SIG-M5 (cell line): ENCODE measurements around the gene OR2A1.
"Not testable (repeated sequence)": the region's sequence is repeated elsewhere in the genome, so short reads cannot be mapped to it uniquely, and the experiment has no call there.

Source experiments
- DNase-seq: peaks from one replicate; lab custom pipeline; 2025; lab: John Stamatoyannopoulos, UW

Gene OR2A1

DNA sequence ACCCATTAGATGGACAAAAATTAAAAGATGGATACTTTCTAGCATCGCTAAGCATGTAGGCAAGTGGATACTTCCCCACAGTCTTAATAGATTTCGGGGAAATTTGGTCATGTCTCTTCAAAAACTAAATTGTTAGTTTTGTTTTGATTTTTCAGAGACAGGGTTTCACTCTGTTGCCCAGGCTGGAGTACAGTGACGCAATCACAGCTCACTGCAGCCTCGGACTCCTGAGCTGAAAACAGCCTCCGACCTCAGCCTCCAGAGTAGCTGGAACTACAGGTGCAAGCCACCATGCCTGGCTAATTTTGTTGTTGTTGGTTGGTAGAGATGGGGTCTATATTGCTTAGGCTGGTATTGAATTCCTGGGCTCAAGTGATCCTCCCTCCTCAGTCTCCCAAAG is 13.6 kb downstream of the OR2A1 start:
- not testable (repeated sequence) for DNase-seq

DNA sequence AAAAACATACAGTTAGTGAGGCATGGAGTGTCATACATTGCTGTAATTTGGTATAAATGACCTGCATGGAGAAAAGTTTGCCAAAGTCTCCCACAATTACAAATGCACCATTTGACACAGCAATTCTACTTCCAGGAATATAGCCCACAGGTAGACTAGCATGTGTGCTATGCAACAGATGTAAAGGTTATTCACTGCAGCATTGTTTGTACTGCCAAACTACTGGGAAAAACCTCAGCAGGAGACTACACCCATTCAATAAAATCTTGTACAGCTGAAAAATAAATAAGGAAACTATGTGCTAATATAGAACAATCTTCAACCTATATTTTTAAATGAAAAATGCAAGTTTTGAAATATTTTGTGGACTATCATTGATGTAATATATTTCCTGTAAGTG is 17.8 kb downstream of the OR2A1 start:
- DNase-seq = not testable (repeated sequence)

DNA sequence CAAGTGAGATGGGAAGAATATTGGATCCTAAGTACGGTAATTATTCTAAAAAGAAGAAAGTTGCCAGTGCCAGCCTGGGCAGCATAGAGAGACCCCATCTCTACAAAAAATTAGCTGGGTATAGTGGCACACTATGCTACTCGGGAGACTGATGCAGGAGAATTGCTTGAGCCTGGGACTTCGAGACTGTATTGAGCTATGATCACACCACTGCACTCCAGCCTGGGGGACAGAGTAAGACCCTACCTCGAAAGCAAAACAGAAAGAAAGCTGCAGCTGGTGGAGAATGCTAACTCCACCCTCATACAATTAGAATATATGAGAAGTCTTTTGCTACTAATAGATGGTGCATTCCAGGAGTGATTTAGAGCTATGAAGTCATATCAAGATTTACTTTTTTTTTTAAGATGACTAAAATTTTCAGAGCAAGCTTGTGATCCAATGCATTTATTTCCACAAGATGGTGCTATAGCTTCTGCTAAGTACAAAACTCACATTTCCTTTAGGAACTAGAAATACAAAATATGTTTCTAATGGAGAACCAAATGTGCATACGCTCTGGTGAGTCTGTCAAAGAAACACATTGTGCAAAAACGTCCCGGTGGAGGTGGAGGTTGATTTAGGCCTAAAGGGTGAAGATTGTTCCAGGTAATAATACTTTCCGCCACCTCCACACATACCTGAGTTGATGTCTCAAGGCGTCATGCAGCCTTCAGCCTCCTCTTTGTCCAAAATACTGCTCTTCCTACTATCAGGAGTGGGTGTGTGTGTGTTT is 19.2 kb downstream of the OR2A1 start:
- not testable (repeated sequence) for DNase-seq

DNA sequence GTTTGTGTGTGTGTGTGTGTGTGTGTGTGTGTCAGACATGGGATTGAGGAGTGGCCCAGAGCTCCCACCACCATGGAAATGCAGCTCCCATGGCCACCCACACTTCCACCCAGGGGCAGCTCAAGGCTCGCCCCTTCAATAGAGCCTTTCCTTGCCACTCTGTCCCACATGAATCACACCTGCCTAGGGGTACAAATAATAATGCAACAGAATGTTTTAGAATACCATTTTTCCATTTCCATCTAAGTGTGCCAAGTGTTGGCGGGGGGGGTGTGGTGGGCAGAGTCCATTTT is 19.7 kb downstream of the OR2A1 start:
- not testable (repeated sequence) for DNase-seq

DNA sequence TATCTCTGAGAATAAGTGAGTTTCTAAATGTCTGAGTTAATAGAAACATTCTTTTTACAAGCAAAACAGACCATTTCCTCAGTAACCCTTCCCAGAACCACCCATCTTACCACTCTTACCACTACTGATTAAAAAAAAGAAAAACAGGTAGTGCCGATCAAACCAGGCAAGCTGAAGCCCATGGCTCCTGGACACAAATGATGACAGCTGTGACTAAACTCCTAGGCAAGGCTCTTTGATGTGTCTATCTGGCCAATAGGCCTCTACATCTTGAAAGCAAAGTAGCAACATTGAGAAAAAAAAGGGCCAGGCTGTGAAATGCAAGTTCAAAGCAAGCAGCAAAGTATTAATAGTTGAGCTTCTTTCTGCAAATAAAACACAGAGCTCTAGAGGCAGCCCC is 36.4 kb downstream of the OR2A1 start:
- not testable (repeated sequence) for DNase-seq

DNA sequence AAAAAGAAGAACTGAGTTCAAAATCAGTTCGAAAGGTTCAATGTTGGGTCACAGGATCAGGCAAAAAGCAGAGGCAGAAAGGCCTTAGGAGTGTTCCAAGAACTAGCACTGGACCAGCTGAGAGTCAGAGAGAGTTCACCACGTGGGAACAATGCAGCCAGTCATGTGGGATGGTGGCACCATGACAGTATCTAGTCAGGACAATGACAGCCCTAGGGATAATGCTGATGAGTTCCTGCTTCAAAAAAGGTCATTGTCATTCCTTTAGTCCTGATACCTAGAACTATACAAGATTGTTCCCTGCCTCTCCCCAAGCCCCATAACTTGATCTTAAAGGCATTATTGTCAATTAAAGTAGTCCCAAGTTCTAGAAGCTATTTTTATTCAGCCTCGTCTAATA is 39.4 kb downstream of the OR2A1 start:
- not testable (repeated sequence) for DNase-seq

DNA sequence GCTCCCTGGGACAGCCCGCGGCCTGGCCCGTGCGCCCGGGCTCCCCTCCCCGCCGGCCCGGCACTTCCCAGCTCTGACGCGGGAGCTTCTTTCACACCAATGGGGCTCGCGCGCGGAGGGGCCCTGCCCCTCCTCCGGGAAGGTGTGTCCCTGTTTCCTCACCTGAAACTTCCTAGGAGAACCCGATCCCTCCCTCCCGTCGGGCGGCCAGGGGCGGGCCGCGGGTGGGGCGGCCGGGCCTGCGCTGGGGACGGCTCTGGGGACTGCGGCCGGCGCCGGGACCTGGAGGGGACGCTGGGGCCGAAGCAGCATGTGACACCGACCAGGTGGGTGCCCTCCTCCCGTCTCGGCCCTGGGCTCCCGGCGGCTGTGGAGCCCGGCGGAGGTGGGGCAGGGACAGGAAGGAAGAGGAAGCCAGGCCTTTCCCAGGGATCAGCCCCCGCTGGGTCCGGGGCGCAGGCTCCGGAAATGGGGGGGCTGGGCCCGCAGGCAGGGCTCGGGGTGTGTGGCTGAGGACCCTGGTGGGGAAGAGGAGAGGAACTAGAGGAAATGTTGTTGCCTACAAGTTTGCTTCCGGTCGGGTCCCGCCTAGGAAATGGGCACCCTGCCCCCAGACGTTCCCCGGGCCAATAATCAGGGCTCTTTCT is 43.1 kb downstream of the OR2A1 start, which contains the start of gene ARHGEF5:
Gene ARHGEF5 (plus strand): TSS at position 227 of the 647 bp plus-strand sequence. CDS start 7,268 bp downstream, outside the sequence.
- not testable (repeated sequence) for DNase-seq

DNA sequence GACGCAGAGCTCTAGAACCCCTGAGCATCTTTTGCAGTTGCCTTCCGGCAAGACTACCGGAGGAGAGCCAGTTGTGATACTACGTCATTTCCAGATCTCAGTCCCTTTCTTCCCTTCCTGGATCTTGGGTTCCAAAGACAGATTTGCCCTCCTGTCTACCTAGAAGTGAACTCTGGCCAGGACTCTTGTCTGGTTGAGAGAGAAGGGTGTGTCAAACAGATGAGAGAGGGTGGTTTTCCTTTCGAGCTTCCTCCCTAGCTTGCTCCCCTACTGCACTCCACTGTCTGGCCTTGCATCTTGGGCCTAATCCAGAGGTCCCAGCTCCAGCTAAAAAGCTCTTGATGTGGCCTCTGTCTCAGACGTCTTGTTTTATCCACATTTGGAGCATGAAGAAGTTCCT is 44.0 kb downstream of the OR2A1 start:
- DNase-seq = not testable (repeated sequence)

DNA sequence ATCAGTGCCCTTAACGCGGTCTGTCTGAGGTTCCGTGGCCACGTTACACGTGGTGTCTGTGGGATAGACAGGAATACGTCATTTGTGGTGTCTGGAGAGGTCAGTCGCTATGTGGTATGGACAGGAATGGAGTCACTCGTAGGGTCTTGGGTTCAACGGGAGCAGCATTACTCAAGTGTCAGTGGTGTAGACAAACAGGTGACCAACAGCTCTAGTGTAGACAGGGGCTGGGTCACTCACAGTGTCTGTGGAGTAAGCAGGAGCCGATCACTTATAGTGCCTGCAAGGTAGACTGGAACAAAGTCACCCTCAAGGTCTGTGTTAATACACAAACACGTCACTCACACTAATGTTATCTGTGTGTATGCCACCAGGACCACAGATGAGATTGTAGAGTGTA is 44.6 kb downstream of the OR2A1 start:
- not testable (repeated sequence) for DNase-seq

DNA sequence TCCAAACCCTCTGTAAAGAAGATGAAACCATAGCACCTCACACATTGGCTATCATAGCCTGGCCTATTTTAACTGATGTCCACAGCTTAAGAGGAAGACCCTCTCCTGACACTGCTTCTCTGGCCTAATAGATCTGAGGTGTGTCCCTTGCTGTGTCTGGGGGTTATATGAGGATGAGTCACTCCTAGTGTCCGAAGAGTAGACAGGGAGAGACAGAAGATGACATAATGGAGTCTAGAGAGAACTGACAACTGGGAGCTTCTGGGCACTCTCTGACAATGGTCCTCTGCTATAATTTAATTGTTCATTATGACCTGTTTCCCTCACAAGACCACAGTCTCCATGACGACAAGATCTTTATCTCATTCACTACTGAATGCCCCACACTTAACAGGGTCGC is 49.8 kb downstream of the OR2A1 start:
- not testable (repeated sequence) for DNase-seq

DNA sequence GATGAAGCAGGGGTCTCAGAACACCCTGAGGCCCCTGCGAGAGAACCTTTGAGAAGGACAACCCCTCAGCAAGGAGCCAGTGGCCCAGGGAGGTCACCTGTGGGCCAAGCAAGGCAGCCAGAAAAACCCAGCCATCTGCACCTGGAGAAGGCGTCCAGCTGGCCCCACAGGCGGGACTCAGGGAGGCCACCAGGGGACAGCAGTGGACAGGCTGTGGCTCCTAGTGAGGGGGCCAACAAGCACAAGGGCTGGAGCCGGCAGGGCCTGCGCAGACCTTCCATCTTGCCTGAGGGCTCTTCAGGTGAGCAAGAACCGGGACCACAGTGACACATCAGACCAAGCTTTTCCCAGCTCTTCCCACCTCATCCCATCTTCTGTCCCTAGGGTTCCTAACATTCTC is 53.3 kb downstream of the OR2A1 start:
- not testable (repeated sequence) for DNase-seq

DNA sequence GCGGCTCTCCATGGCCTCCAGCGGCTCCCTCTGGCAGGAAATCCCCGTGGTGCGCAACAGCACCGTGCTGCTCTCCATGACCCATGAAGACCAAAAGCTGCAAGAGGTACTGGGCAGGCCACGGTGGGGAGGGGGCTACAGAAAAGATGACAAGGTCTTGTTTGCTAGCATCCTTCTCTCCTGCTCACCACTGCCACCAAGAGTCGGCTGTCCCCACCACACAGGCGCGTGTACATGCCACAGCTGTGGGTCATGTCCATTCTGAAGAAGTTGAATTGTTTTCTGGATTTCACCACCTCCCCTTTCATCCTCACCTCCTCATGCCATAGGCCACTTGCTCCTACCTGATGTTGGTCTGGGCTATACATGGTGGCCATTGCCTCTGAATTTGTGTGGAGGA is 55.0 kb downstream of the OR2A1 start:
- not testable (repeated sequence) for DNase-seq

DNA sequence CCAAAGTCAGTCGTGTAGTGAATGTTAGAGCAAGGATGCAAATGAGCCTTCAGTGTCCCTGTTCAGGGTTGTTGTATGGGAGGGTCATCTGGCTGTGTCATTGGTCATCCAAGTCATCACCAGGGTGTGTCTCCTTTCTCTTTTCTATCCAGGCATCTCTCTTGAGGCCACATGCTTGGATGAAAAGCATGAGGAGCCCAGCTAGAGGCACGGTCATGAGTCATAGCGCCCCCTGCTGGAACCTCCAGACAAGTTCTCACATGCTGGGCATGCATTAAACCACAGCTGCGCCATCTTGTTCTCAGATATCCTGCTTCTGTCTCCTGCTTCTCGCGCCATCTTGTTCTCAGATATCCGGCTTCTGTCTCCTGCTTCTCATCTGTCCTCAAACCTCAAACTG is 57.0 kb downstream of the OR2A1 start:
- DNase-seq = not testable (repeated sequence)
